HCT116 (cell line): ENCODE measurements around the gene PLCD3. TPM values are rescaled to one million over a fixed set of nuclear protein-coding genes. Genes with fewer than 3 reads are reported as not detected.

Source experiments
- ATAC-seq: fragments of 200-7000 bp; cut with Tn5 transposase; 2 replicates; pipeline ENCODE4 v1.9.1; 2020; ENCODE audit warnings: mild to moderate bottlenecking, moderate library complexity
- BruUV-seq: library from RNA; stranded (reverse); fragments of 400-500 nt; replicated peaks from 2 replicates; lab custom pipeline; 2021; lab: Mats Ljungman, UMichigan
- CTCF ChIA-PET: fragments of 300-600 bp; sonication (Branson Sonifier 250); formaldehyde crosslinking; loops from one replicate; lab custom pipeline; 2021; ENCODE audit warnings: antibody characterized with exemption; lab: Charles Lee
- POLR2A ChIA-PET: fragments of 300-600, 350-600 bp; sonication (Branson Sonifier 250); formaldehyde crosslinking; loops from one replicate; lab custom pipeline; 2021; ENCODE audit warnings: antibody characterized with exemption; lab: Charles Lee
- RAD21 ChIA-PET, 2 experiments: fragments of 300-600 bp; sonication (Branson Sonifier 250); formaldehyde crosslinking; loops; one replicate each; lab custom pipeline; 2023; ENCODE audit warnings: low total read pairs in 2 of 2; ENCODE audit not compliant: uncharacterized antibody in 2 of 2, unreplicated experiment in 2 of 2, low non-redundant PET in 1 of 2; lab: Charles Lee
- DNase-seq: peaks from one replicate; pipeline ENCODE4 v3.0.0-alpha.2; 2010; ENCODE audit warnings: low read depth, low spot score
- H2AFZ ChIP-seq: fragments of 200-600 bp; shearing (Covaris generic), sonication (generic); 2 replicates; pipeline ENCODE4 v1.6.1; 2017; ENCODE audit warnings: low read depth, mixed run types, mixed read lengths, antibody characterized with exemption, low read length; ENCODE audit not compliant: poor library complexity, severe bottlenecking
- H3K27ac ChIP-seq: 2 replicates; pipeline ENCODE4 v1.5.1; 2012; ENCODE audit warnings: low read depth, low read length
- H3K27me3 ChIP-seq: fragments of 200-600 bp; sonication (generic); 2 replicates; pipeline ENCODE4 v1.6.1; 2016; ENCODE audit warnings: mixed run types, low read length, mixed read lengths; ENCODE audit not compliant: insufficient read depth
- H3K36me3 ChIP-seq, 2 experiments: fragments of 200-500 bp in 1 of 2; fragments of 200-600 bp in 1 of 2; sonication (Bioruptor generic) in 1 of 2; sonication (generic) in 1 of 2; 2 replicates each; pipeline versions ENCODE4 v1.5.1 to v1.6.1; 2014 to 2016; ENCODE audit warnings: low read length in 2 of 2, inconsistent platforms in 1 of 2, mixed read lengths in 1 of 2, mixed run types in 1 of 2; ENCODE audit not compliant: insufficient read depth in 2 of 2, control insufficient read depth in 1 of 2
- H3K4me1 ChIP-seq, 2 experiments: fragments of 200-600 bp in 1 of 2; sonication (generic) in 1 of 2; 2 replicates each; pipeline versions ENCODE4 v1.5.1 to v1.6.1; 2012 to 2017; ENCODE audit warnings: low read length in 2 of 2, inconsistent platforms in 1 of 2, mild to moderate bottlenecking in 1 of 2, mixed read lengths in 1 of 2, mixed run types in 1 of 2, moderate library complexity in 1 of 2; ENCODE audit not compliant: insufficient read depth in 2 of 2, control insufficient read depth in 1 of 2
- H3K4me2 ChIP-seq: fragments of 200-600 bp; sonication (generic); 2 replicates; pipeline ENCODE4 v1.6.1; 2017; ENCODE audit warnings: mixed run types, low read length, mixed read lengths
- H3K4me3 ChIP-seq, 2 experiments: fragments of 200-600 bp in 1 of 2; sonication (generic) in 1 of 2; replicated peaks in 1 of 2; 2 replicates each; pipeline ENCODE4 v1.5.1; 2011 to 2016; ENCODE audit warnings: low read length in 2 of 2, control low read depth in 1 of 2, low read depth in 1 of 2, mild to moderate bottlenecking in 1 of 2, mixed read lengths in 1 of 2, mixed run types in 1 of 2
- H3K79me2 ChIP-seq: fragments of 200-600 bp; sonication (generic); 2 replicates; pipeline ENCODE4 v1.6.1; 2017; ENCODE audit warnings: mild to moderate bottlenecking, mixed run types, low read length, moderate library complexity, mixed read lengths; ENCODE audit not compliant: insufficient read depth
- H3K9ac ChIP-seq: fragments of 200-600 bp; sonication (generic); 2 replicates; pipeline ENCODE4 v1.6.1; 2016; ENCODE audit warnings: low read length, mixed read lengths
- H3K9me2 ChIP-seq: fragments of 200-600 bp; sonication (generic), shearing (Covaris generic); 2 replicates; pipeline ENCODE4 v1.6.1; 2017; ENCODE audit warnings: mixed run types, mild to moderate bottlenecking, moderate library complexity; ENCODE audit not compliant: insufficient read depth
- H3K9me3 ChIP-seq, 2 experiments: fragments of 200-500 bp in 1 of 2; fragments of 200-600 bp in 1 of 2; sonication (Bioruptor generic) in 1 of 2; sonication (generic) in 1 of 2; 2 replicates each; pipeline ENCODE4 v1.6.1; 2014 to 2017; ENCODE audit warnings: low read length in 2 of 2, mixed read lengths in 2 of 2, inconsistent platforms in 1 of 2, low read depth in 1 of 2, mild to moderate bottlenecking in 1 of 2, mixed run types in 1 of 2, moderate library complexity in 1 of 2; ENCODE audit not compliant: control insufficient read depth in 1 of 2, insufficient read depth in 1 of 2
- H4K20me1 ChIP-seq: fragments of 200-600 bp; sonication (generic), shearing (Covaris generic); 2 replicates; pipeline ENCODE4 v1.6.1; 2017; ENCODE audit warnings: mixed run types, mild to moderate bottlenecking, moderate library complexity; ENCODE audit not compliant: insufficient read depth
- CBX3 ChIP-seq: IDR thresholded peaks from 2 replicates; pipeline ENCODE4 v1.6.1; 2012; ENCODE audit warnings: low read depth
- CEBPB ChIP-seq: IDR thresholded peaks from 2 replicates; pipeline ENCODE4 v1.6.1; 2012; ENCODE audit warnings: low read depth
- CTCF ChIP-seq, 3 experiments: fragments of 200-600 bp in 1 of 3; sonication (generic) in 1 of 3; IDR thresholded peaks in 2 of 3; conservative IDR thresholded peaks in 1 of 3; 2 replicates each; pipeline ENCODE4 v1.5.1; 2012 to 2017; ENCODE audit warnings: low read depth in 2 of 3, low read length in 2 of 3, antibody characterized with exemption in 1 of 3, borderline replicate concordance in 1 of 3, control low read depth in 1 of 3, mild to moderate bottlenecking in 1 of 3, mixed read lengths in 1 of 3, mixed run types in 1 of 3, moderate library complexity in 1 of 3; ENCODE audit not compliant: insufficient read depth in 1 of 3
- EZH2phosphoT487 ChIP-seq: fragments of 200-600 bp; IDR thresholded peaks from 2 replicates; pipeline ENCODE4 v1.6.1; 2018; ENCODE audit warnings: antibody characterized with exemption, borderline replicate concordance
- FOSL1 ChIP-seq: IDR thresholded peaks from 2 replicates; pipeline ENCODE4 v1.6.1; 2012; ENCODE audit warnings: low read depth
- JUND ChIP-seq: IDR thresholded peaks from 2 replicates; pipeline ENCODE4 v1.6.1; 2012
- POLR2AphosphoS5 ChIP-seq: IDR thresholded peaks from 2 replicates; pipeline ENCODE4 v1.6.1; 2011; ENCODE audit warnings: mild to moderate bottlenecking, low read depth, low read length, moderate library complexity
- RAD21 ChIP-seq: IDR thresholded peaks from 2 replicates; pipeline ENCODE4 v1.6.1; 2012; ENCODE audit warnings: low read depth, mild to moderate bottlenecking
- REST ChIP-seq: IDR thresholded peaks from 2 replicates; pipeline ENCODE4 v1.6.1; 2012; ENCODE audit warnings: low read depth
- SIN3A ChIP-seq: IDR thresholded peaks from 2 replicates; pipeline ENCODE4 v1.6.1; 2012; ENCODE audit warnings: low read depth
- SRF ChIP-seq: IDR thresholded peaks from 2 replicates; pipeline ENCODE4 v1.6.1; 2012; ENCODE audit warnings: low read depth
- TCF7L2 ChIP-seq: IDR thresholded peaks from 2 replicates; pipeline ENCODE4 v1.7.0; 2011; ENCODE audit warnings: borderline replicate concordance, inconsistent platforms; ENCODE audit not compliant: insufficient read depth, insufficient read length; ENCODE audit errors: extremely low read depth
- YY1 ChIP-seq: IDR thresholded peaks from 2 replicates; pipeline ENCODE4 v1.6.1; 2011; ENCODE audit warnings: low read length, low read depth, moderate library complexity, mild to moderate bottlenecking; ENCODE audit not compliant: insufficient replicate concordance; ENCODE audit errors: extremely low read depth
- ZFX ChIP-seq: fragments of 450-650 bp; IDR thresholded peaks from 2 replicates; pipeline ENCODE4 v1.6.1; 2017
- intact Hi-C: fragments of 100-400 bp; cut with micrococcal nuclease; formaldehyde crosslinking; loops from 2 replicates; pipeline ENCODE4 v1.10.0; 2022
- total RNA-seq: library from RNA; stranded (reverse); gene quantifications from one replicate; pipeline ENCODE4 v1.2.1, GENCODE V29; 2021; ENCODE audit not compliant: unreplicated experiment
- TF ChIP-seq, protein P1 (sequence below): IDR thresholded peaks from 2 replicates; pipeline ENCODE4 v1.6.1; 2012
- TF ChIP-seq, protein P2 (sequence below): IDR thresholded peaks from 2 replicates; pipeline ENCODE4 v1.6.1; 2012

The PLCD3 gene
- total RNA-seq, 1 experiment from 2014 or later = 197 TPM

GRCh38 chr17:45127207-45127547 lies 5.1 kb downstream of the PLCD3 start:
- Histone ChIP-seq H3K4me1 (peaks cover 86 to 93% of the 10 kb centered on the region in 2 experiments), H3K4me2 (peak overlapping the region; percentile 100), H3K4me3 (peak overlapping the region in 1 of 2 experiments; percentile 47; a peak in 2 of 4 replicates), H3K27ac (peak overlapping the region; percentile 89), H3K36me3 (no peaks in the 10 kb centered on the region), H4K20me1 (no peaks in the 10 kb centered on the region), H3K9ac (peak overlapping the region; percentile 82), H3K9me3 (no peaks in the 10 kb centered on the region), H3K9me2 (no peaks in the 10 kb centered on the region), H2AFZ (no peak overlapping the region), H3K27me3 (no peaks in the 10 kb centered on the region), H3K79me2 (peaks cover 81% of the 10 kb centered on the region)
- intact Hi-C loops = no loop called here
- ATAC-seq = no peak
- CTCF ChIA-PET = interaction anchor here (1.5 kb wide), 1 partner anchor 8 kb away, joined by 5 read pairs; the partner anchor contains the start of gene ACBD4
- POLR2A ChIA-PET = interaction anchor here (0.7 to 1.0 kb wide), 3 partner anchors 15 to 71 kb away, joined by 3 to 4 read pairs (median 3); partner anchors contain the start of gene HEXIM1
- DNase-seq = no peak
- TF ChIP-seq SIN3A = no peak
- TF ChIP-seq, protein P1, sequence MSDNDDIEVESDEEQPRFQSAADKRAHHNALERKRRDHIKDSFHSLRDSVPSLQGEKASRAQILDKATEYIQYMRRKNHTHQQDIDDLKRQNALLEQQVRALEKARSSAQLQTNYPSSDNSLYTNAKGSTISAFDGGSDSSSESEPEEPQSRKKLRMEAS = no peak
- TF ChIP-seq ZFX = no peak
- TF ChIP-seq, protein P2, sequence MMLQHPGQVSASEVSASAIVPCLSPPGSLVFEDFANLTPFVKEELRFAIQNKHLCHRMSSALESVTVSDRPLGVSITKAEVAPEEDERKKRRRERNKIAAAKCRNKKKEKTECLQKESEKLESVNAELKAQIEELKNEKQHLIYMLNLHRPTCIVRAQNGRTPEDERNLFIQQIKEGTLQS = no peak
- TF ChIP-seq REST = no peak
- TF ChIP-seq CBX3 = no peak
- TF ChIP-seq CTCF (IDR thresholded peaks at IDR 0.05 in 2 of 3, conservative IDR thresholded peaks at IDR 0.05 in 1 of 3; ENCODE audit: borderline replicate concordance in 1 of 3, insufficient read depth in 1 of 3, low read depth in 2 of 3, low read length in 2 of 3) = no peak
- no peak for TF ChIP-seq EZH2phosphoT487
- no peak for TF ChIP-seq FOSL1
- TF ChIP-seq CEBPB = no peak
- no peak for TF ChIP-seq RAD21
- TF ChIP-seq POLR2AphosphoS5 = no peak
- no peak for TF ChIP-seq YY1
- TF ChIP-seq TCF7L2 = no peak
- TF ChIP-seq JUND = no peak
- no peak for TF ChIP-seq SRF
- RAD21 ChIA-PET = no interaction called here
- no TSS peak for BruUV-seq
